HCT116 (cell line): ENCODE data around the gene WDR33. TPM values are rescaled to one million over a fixed set of nuclear protein-coding genes. Genes with fewer than 3 reads are reported as not detected.

Experiments
- ATAC-seq: fragments of 200-7000 bp; cut with Tn5 transposase; 2 replicates; pipeline ENCODE4 v1.9.1; 2020; ENCODE audit warnings: mild to moderate bottlenecking, moderate library complexity
- BruUV-seq: library from RNA; stranded (reverse); fragments of 400-500 nt; replicated peaks from 2 replicates; lab custom pipeline; 2021; lab: Mats Ljungman, UMichigan
- CTCF ChIA-PET: fragments of 300-600 bp; sonication (Branson Sonifier 250); formaldehyde crosslinking; loops from one replicate; lab custom pipeline; 2021; ENCODE audit warnings: antibody characterized with exemption; lab: Charles Lee
- POLR2A ChIA-PET: fragments of 300-600, 350-600 bp; sonication (Branson Sonifier 250); formaldehyde crosslinking; loops from one replicate; lab custom pipeline; 2021; ENCODE audit warnings: antibody characterized with exemption; lab: Charles Lee
- RAD21 ChIA-PET, 2 experiments: fragments of 300-600 bp; sonication (Branson Sonifier 250); formaldehyde crosslinking; loops; one replicate each; lab custom pipeline; 2023; ENCODE audit warnings: low total read pairs in 2 of 2; ENCODE audit not compliant: uncharacterized antibody in 2 of 2, unreplicated experiment in 2 of 2, low non-redundant PET in 1 of 2; lab: Charles Lee
- DNase-seq: peaks from one replicate; pipeline ENCODE4 v3.0.0-alpha.2; 2010; ENCODE audit warnings: low read depth, low spot score
- H2AFZ ChIP-seq: fragments of 200-600 bp; shearing (Covaris generic), sonication (generic); 2 replicates; pipeline ENCODE4 v1.6.1; 2017; ENCODE audit warnings: low read depth, mixed run types, mixed read lengths, antibody characterized with exemption, low read length; ENCODE audit not compliant: poor library complexity, severe bottlenecking
- H3K27ac ChIP-seq: 2 replicates; pipeline ENCODE4 v1.5.1; 2012; ENCODE audit warnings: low read depth, low read length
- H3K27me3 ChIP-seq: fragments of 200-600 bp; sonication (generic); 2 replicates; pipeline ENCODE4 v1.6.1; 2016; ENCODE audit warnings: mixed run types, low read length, mixed read lengths; ENCODE audit not compliant: insufficient read depth
- H3K36me3 ChIP-seq, 2 experiments: fragments of 200-500 bp in 1 of 2; fragments of 200-600 bp in 1 of 2; sonication (Bioruptor generic) in 1 of 2; sonication (generic) in 1 of 2; 2 replicates each; pipeline versions ENCODE4 v1.5.1 to v1.6.1; 2014 to 2016; ENCODE audit warnings: low read length in 2 of 2, inconsistent platforms in 1 of 2, mixed read lengths in 1 of 2, mixed run types in 1 of 2; ENCODE audit not compliant: insufficient read depth in 2 of 2, control insufficient read depth in 1 of 2
- H3K4me1 ChIP-seq, 2 experiments: fragments of 200-600 bp in 1 of 2; sonication (generic) in 1 of 2; 2 replicates each; pipeline versions ENCODE4 v1.5.1 to v1.6.1; 2012 to 2017; ENCODE audit warnings: low read length in 2 of 2, inconsistent platforms in 1 of 2, mild to moderate bottlenecking in 1 of 2, mixed read lengths in 1 of 2, mixed run types in 1 of 2, moderate library complexity in 1 of 2; ENCODE audit not compliant: insufficient read depth in 2 of 2, control insufficient read depth in 1 of 2
- H3K4me2 ChIP-seq: fragments of 200-600 bp; sonication (generic); 2 replicates; pipeline ENCODE4 v1.6.1; 2017; ENCODE audit warnings: mixed run types, low read length, mixed read lengths
- H3K4me3 ChIP-seq, 2 experiments: fragments of 200-600 bp in 1 of 2; sonication (generic) in 1 of 2; replicated peaks in 1 of 2; 2 replicates each; pipeline ENCODE4 v1.5.1; 2011 to 2016; ENCODE audit warnings: low read length in 2 of 2, control low read depth in 1 of 2, low read depth in 1 of 2, mild to moderate bottlenecking in 1 of 2, mixed read lengths in 1 of 2, mixed run types in 1 of 2
- H3K79me2 ChIP-seq: fragments of 200-600 bp; sonication (generic); 2 replicates; pipeline ENCODE4 v1.6.1; 2017; ENCODE audit warnings: mild to moderate bottlenecking, mixed run types, low read length, moderate library complexity, mixed read lengths; ENCODE audit not compliant: insufficient read depth
- H3K9ac ChIP-seq: fragments of 200-600 bp; sonication (generic); 2 replicates; pipeline ENCODE4 v1.6.1; 2016; ENCODE audit warnings: low read length, mixed read lengths
- H3K9me2 ChIP-seq: fragments of 200-600 bp; sonication (generic), shearing (Covaris generic); 2 replicates; pipeline ENCODE4 v1.6.1; 2017; ENCODE audit warnings: mixed run types, mild to moderate bottlenecking, moderate library complexity; ENCODE audit not compliant: insufficient read depth
- H3K9me3 ChIP-seq, 2 experiments: fragments of 200-500 bp in 1 of 2; fragments of 200-600 bp in 1 of 2; sonication (Bioruptor generic) in 1 of 2; sonication (generic) in 1 of 2; 2 replicates each; pipeline ENCODE4 v1.6.1; 2014 to 2017; ENCODE audit warnings: low read length in 2 of 2, mixed read lengths in 2 of 2, inconsistent platforms in 1 of 2, low read depth in 1 of 2, mild to moderate bottlenecking in 1 of 2, mixed run types in 1 of 2, moderate library complexity in 1 of 2; ENCODE audit not compliant: control insufficient read depth in 1 of 2, insufficient read depth in 1 of 2
- H4K20me1 ChIP-seq: fragments of 200-600 bp; sonication (generic), shearing (Covaris generic); 2 replicates; pipeline ENCODE4 v1.6.1; 2017; ENCODE audit warnings: mixed run types, mild to moderate bottlenecking, moderate library complexity; ENCODE audit not compliant: insufficient read depth
- ATF3 ChIP-seq: IDR thresholded peaks from 2 replicates; pipeline ENCODE4 v1.6.1; 2012
- CTCF ChIP-seq, 3 experiments: fragments of 200-600 bp in 1 of 3; sonication (generic) in 1 of 3; IDR thresholded peaks in 2 of 3; conservative IDR thresholded peaks in 1 of 3; 2 replicates each; pipeline ENCODE4 v1.5.1; 2012 to 2017; ENCODE audit warnings: low read depth in 2 of 3, low read length in 2 of 3, antibody characterized with exemption in 1 of 3, borderline replicate concordance in 1 of 3, control low read depth in 1 of 3, mild to moderate bottlenecking in 1 of 3, mixed read lengths in 1 of 3, mixed run types in 1 of 3, moderate library complexity in 1 of 3; ENCODE audit not compliant: insufficient read depth in 1 of 3
- EGR1 ChIP-seq: IDR thresholded peaks from 2 replicates; pipeline ENCODE4 v1.6.1; 2012; ENCODE audit warnings: low read depth
- ELF1 ChIP-seq: IDR thresholded peaks from 2 replicates; pipeline ENCODE4 v1.6.1; 2012; ENCODE audit warnings: low read depth, borderline replicate concordance
- EZH2 ChIP-seq: fragments of 200-600 bp; sonication (generic); IDR thresholded peaks from 2 replicates; pipeline ENCODE4 v1.6.1; 2017; ENCODE audit warnings: antibody characterized with exemption, mixed run types
- POLR2A ChIP-seq: IDR thresholded peaks from 2 replicates; pipeline ENCODE4 v1.7.0; 2011; ENCODE audit warnings: borderline replicate concordance; ENCODE audit not compliant: insufficient read depth, insufficient read length; ENCODE audit errors: extremely low read depth
- POLR2AphosphoS5 ChIP-seq: IDR thresholded peaks from 2 replicates; pipeline ENCODE4 v1.6.1; 2011; ENCODE audit warnings: mild to moderate bottlenecking, low read depth, low read length, moderate library complexity
- SIN3A ChIP-seq: IDR thresholded peaks from 2 replicates; pipeline ENCODE4 v1.6.1; 2012; ENCODE audit warnings: low read depth
- ZNF274 ChIP-seq: fragments of 200-500 bp; sonication (Bioruptor generic); IDR thresholded peaks from 2 replicates; pipeline ENCODE4 v1.6.1; 2014; ENCODE audit warnings: mild to moderate bottlenecking, low read depth, low read length, inconsistent platforms
- intact Hi-C: fragments of 100-400 bp; cut with micrococcal nuclease; formaldehyde crosslinking; loops from 2 replicates; pipeline ENCODE4 v1.10.0; 2022
- total RNA-seq: library from RNA; stranded (reverse); gene quantifications from one replicate; pipeline ENCODE4 v1.2.1, GENCODE V29; 2021; ENCODE audit not compliant: unreplicated experiment
- TF ChIP-seq, protein P1 (sequence below): IDR thresholded peaks from 2 replicates; pipeline ENCODE4 v1.6.1; 2011; ENCODE audit warnings: mild to moderate bottlenecking, low read length, moderate library complexity; ENCODE audit not compliant: insufficient replicate concordance; ENCODE audit errors: extremely low read depth

WDR33 gene
- total RNA-seq, 1 experiment from 2014 or later = 52.5 TPM

DNA sequence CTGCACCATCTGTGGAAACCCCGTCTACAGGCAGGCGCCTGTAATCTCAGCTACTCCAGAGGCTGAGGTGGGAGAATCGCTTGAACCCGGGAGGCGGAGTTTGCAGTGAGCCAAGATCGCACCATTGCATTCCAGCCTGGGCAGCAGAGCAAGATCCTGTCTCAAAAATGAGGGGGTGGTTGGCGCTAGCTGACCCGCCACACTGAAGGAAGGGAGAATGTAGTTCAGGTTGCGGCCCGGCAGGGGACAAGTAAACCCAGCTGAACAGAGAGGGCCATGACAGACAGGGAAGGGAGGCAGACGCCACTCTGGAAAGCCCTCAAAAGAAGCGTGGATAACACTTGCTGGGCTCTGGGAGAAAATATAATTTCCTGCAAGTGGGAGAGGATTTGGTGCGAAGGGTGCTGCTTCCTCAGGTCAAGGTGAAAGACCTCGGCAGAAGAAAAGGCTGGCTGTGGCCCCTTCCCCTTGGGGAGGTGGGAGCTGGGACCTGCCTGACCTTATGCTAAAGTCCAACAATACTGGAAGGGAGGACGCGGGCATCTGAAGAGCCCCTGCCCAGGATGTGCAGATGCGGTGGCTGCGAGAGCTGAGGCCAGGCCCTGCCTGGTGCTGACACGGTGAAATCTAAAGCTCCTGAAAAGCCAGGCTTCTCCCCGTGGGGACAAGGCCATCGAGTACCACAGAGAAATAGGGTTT lies 113.3 kb downstream of the WDR33 start:
- intact Hi-C loops = no loop called here
- DNase-seq (no peak), ATAC-seq (no peak)
- BruUV-seq = no TSS peak
- H3K27ac ChIP-seq = no peak overlapping the region
- H3K9me3 ChIP-seq = no peaks in the 10 kb centered on the region
- H3K9me2 ChIP-seq = no peaks in the 10 kb centered on the region
- H3K4me1 ChIP-seq = peaks cover 9 to 57% of the 10 kb centered on the region in 2 experiments
- no peak overlapping the region for H3K4me3 ChIP-seq
- CTCF ChIA-PET = no interaction called here
- H3K79me2 ChIP-seq = peaks cover 5% of the 10 kb centered on the region
- H2AFZ ChIP-seq = no peak overlapping the region
- no peaks in the 10 kb centered on the region for H3K36me3 ChIP-seq
- H4K20me1 ChIP-seq = no peaks in the 10 kb centered on the region
- TF ChIP-seq SIN3A = no peak
- no peak for TF ChIP-seq EGR1
- no peak for TF ChIP-seq POLR2A
- TF ChIP-seq EZH2 = no peak
- RAD21 ChIA-PET = no interaction called here
- no peak overlapping the region for H3K4me2 ChIP-seq
- no peak overlapping the region for H3K9ac ChIP-seq
- H3K27me3 ChIP-seq = no peaks in the 10 kb centered on the region
- POLR2A ChIA-PET = no interaction called here

DNA sequence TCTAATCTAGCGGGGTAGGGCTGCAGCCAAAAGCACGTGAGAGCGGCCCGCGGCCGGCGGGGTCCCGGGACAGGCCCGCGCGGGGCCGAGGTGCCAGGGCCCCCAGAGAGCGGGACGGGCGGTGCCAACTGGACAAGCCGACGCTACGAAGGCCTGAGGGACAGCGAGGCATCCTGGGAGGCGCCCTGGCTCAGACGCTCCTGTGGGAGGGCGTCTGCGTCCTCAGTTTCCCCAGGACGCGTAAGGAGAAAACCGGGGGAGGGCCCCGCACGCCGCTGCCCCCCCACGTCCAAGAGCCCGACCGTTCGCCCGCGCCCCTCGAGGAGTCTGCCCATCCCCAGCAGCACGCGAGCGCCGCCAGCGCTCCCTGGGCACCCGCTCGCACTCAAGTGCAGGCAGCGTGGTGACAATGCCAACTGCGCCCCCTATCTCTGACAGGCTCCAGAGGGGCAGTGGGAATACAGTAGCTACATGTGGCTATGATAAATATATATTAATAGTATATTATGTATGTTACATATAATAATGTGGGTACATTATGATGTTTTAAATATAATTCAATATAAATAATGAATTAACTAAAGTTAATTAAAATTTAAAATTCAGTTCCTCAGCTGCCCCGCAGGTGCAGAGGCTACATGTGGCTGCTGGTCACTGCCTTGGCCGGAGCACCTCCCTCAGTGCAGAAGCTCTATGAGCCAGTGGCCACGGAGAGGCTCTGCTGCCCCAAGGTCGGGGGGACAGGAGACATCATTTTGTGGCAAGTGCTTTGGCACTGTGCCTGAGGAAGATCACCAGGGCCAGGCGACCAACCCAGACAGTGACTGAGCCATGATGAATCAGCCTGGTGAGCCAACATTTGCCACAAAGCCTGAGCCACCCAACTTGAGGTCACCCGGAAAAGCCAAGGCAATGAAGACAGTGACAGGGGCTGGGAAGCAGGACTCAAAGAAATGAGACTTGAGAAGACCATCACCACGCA lies 115.2 kb downstream of the WDR33 start:
- RAD21 ChIA-PET = interaction anchor here (1.1 to 1.2 kb wide), 2 partner anchors 105 kb away, joined by 3 read pairs; no protein-coding TSS in a partner anchor
- H3K9me2 ChIP-seq = no peaks in the 10 kb centered on the region
- BruUV-seq = no TSS peak
- DNase-seq (peak; percentile 27), ATAC-seq (peak; percentile 63)
- no peak overlapping the region for H3K9ac ChIP-seq
- H3K79me2 ChIP-seq = no peaks in the 10 kb centered on the region
- H3K4me2 ChIP-seq = peak overlapping the region; percentile 36
- H3K36me3 ChIP-seq = no peaks in the 10 kb centered on the region
- H3K27ac ChIP-seq = no peak overlapping the region
- intact Hi-C loops = no loop called here
- no peak overlapping the region for H2AFZ ChIP-seq
- CTCF ChIA-PET = interaction anchor here (0.7 to 2.2 kb wide), 4 partner anchors 19 to 499 kb away, joined by 3 to 10 read pairs (median 4); partner anchors contain the start of gene IWS1
- no peak overlapping the region for H3K4me3 ChIP-seq
- H3K9me3 ChIP-seq = no peaks in the 10 kb centered on the region; a peak in 1 of 4 replicates
- H3K27me3 ChIP-seq = no peaks in the 10 kb centered on the region
- H3K4me1 ChIP-seq = peaks cover 5 to 46% of the 10 kb centered on the region in 2 experiments
- no peaks in the 10 kb centered on the region for H4K20me1 ChIP-seq
- POLR2A ChIA-PET = no interaction called here
- TF ChIP-seq, protein P1, sequence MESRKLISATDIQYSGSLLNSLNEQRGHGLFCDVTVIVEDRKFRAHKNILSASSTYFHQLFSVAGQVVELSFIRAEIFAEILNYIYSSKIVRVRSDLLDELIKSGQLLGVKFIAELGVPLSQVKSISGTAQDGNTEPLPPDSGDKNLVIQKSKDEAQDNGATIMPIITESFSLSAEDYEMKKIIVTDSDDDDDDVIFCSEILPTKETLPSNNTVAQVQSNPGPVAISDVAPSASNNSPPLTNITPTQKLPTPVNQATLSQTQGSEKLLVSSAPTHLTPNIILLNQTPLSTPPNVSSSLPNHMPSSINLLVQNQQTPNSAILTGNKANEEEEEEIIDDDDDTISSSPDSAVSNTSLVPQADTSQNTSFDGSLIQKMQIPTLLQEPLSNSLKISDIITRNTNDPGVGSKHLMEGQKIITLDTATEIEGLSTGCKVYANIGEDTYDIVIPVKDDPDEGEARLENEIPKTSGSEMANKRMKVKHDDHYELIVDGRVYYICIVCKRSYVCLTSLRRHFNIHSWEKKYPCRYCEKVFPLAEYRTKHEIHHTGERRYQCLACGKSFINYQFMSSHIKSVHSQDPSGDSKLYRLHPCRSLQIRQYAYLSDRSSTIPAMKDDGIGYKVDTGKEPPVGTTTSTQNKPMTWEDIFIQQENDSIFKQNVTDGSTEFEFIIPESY = no peak
- TF ChIP-seq ATF3 (no peak), POLR2AphosphoS5 (no peak), CTCF (IDR thresholded peaks at IDR 0.05 in 2 of 3, conservative IDR thresholded peaks at IDR 0.05 in 1 of 3; ENCODE audit: borderline replicate concordance in 1 of 3, insufficient read depth in 1 of 3, low read depth in 2 of 3, low read length in 2 of 3) (peak; percentile 46 to 94 (median 59)), ZNF274 (no peak), ELF1 (no peak)
